Daoy (cell line): ENCODE measurements around the gene ZNF611. TPM values are rescaled to one million over a fixed set of nuclear protein-coding genes. Genes with fewer than 3 reads are reported as not detected.
"Not testable (repeated sequence)": the region's sequence is repeated elsewhere in the genome, so short reads cannot be mapped to it uniquely, and the experiment has no call there.

ENCODE experiments used
- DNase-seq: peaks from one replicate; pipeline ENCODE4 v3.0.0-alpha.2; 2015; ENCODE audit warnings: low read depth
- total RNA-seq: library from RNA; depleted of rRNA; stranded (reverse); fragments of >200 nt; shearing (Covaris generic); gene quantifications from 2 replicates; pipeline ENCODE4 v1.2.3, GENCODE V29; 2014; rRNA removed

ZNF611 gene
- total RNA-seq, 1 experiment from 2014 or later = 15.0 TPM

GRCh38 chr19:52681216-52681615, 53.6 kb downstream of the ZNF611 start:
- DNase-seq = not testable (repeated sequence)

DNA sequence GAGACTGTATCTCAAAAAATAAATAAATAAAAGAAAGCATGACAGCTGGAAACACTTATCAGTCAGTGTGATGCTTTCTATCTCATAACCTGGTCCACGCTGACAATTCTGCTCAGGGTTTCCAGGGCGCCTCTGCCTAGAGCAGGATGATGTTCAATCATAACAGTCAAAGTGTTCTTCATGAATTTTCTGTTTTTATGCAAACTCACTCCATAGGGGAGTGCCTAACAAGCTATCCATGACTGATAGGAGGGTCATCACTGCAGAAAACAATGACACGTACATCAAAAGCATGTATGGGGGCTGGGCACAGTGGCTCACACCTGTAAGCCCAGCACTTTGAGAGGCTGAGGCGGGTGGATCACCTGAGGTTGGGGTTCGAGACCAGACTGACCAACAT, 55.2 kb downstream of the ZNF611 start:
- no peak for DNase-seq

GRCh38 chr19:52675239-52675638, 59.6 kb downstream of the ZNF611 start:
- DNase-seq = not testable (repeated sequence)

DNA sequence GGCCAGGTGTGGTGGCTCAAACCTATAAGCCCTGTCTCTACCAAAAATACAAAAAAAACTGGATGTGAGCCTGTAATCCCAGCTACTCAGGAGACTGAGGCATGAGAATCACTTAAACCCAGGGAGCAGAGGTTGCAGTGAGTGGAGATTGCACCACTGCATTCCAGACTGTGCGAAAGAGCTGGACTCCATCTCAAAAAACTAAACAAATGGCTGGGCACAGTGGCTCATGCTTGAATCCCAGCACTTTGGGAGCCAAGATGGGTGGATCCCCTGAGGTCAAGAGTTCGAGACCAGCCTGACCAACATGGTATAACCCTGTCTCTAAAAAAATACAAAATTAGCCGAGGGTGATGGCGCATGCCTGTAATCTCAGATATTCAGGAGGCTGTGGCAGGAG, 61.8 kb downstream of the ZNF611 start:
- DNase-seq = no peak

GRCh38 chr19:52670046-52670445, 64.8 kb downstream of the ZNF611 start:
- DNase-seq = peak; percentile 11

- no peak for DNase-seq
Observed at GRCh38 chr19:52669586-52669985, 65.3 kb downstream of the ZNF611 start.

DNA sequence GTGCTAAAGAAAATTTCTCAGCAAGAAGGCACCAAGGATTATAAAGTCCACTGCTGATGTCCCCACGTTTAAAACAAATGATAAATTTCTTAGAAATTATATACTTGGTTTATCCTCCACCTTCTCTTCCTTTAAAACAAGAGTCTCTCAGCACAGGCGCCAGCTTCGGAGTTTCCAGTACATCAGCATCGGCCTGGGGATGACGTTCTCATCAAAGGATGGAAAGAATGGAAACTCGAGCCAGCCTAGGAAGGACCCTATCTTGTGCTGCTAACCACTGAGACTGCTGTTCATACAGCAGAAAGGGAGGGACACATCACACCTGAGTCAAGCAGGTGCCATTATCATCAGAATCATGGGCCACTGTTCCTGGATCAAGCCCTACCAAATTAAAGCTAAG, 66.9 kb downstream of the ZNF611 start:
- DNase-seq = no peak

DNA sequence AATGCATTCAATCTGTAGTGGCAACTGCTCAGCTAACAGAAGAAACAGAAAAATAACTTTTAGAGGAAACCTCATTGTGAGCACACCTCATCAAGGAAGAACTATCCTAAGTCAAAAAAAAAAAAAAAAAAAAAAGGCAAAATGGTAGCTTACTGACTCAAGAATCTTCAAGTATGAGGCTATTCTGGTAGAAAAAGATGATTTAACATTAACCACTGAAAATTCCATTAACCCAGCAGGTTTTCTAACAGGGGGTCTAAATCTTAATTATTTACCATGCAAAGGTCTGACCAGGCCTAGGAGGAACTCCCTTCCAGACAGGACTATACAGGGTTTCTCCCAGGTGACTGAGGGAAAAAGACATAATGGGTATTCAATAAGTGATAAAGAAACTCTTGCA, 68.3 kb downstream of the ZNF611 start:
- no peak for DNase-seq

DNA sequence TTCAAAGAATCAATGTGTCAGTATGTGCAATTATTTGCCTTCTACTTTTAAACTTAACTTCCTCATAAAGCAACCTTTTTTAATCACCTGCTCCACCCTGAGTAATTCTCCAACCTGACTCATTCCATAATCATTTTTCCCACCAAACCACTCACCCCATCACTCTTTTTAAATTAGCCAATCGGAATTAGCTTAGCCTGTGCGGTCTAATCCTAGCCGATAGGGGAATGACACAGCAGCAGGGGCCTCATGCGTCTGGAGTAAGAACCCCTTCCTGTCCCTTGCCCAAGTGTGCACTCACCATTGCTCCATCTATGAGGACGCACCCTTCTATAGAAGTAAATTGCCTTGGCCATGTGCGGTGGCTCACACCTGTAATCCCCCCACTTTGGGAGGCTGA, 69.3 kb downstream of the ZNF611 start:
- DNase-seq = peak; percentile 74

- DNase-seq = no peak
Observed at GRCh38 chr19:52665027-52665426, 69.8 kb downstream of the ZNF611 start.

DNA sequence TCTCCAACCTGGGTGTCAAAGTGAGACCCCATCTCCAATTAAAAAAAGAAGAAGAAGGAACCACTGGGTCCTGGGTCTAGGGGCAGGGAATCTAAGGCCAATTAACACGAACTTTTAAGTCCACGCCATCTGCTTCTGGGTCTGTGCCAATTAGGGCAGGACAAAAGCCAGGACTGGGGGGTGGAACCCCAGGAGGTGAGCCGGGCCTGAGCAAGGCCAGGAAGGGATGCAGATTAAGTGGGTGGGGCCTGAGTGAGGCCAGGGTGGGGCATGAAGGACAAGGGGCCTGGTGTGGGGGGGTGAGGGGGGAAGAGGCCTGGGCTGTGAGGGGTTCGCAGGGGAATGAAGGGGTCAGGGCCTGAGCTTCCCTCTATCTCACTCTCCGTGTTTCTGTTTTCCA, 70.4 kb downstream of the ZNF611 start:
- DNase-seq = no peak

GRCh38 chr19:52662631-52663030, 72.2 kb downstream of the ZNF611 start:
- DNase-seq = no peak

GRCh38 chr19:52660981-52661380, 73.9 kb downstream of the ZNF611 start:
- DNase-seq = peak; percentile 35

DNA sequence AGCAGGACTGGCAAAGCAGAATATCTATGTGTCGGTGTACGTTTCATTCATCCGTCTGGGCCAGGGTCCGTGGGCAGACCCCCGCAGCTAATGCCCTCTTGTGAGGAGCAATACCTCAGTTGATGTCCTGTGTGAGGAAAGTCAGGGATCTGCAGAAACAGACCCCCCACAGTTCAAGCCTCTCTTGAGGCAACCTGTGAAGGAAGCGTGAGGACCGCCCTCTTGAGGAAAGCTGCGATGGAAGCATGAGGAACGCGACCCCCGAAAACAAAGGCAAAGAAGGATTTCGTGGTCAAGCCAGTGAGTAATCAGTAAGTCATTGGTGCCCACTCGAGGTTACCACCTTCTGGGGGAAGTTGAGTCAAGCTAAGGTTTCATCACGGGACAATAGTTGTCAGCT, 75.8 kb downstream of the ZNF611 start:
- no peak for DNase-seq

GRCh38 chr19:52658595-52658994, 76.2 kb downstream of the ZNF611 start:
- no peak for DNase-seq

- DNase-seq = no peak
Observed at GRCh38 chr19:52653161-52653560, 81.7 kb downstream of the ZNF611 start.

Other genes starting within 250 kb of the ZNF611 start
- gene ZNF808, start 207.4 kb downstream of the ZNF611 start, total RNA-seq = 8.6 and 10.6 TPM in 2 replicates
- gene ZNF701, start 164.8 kb downstream of the ZNF611 start, total RNA-seq = 6.3 and 11.7 TPM in 2 replicates
- gene ZNF83, start 96.7 kb downstream of the ZNF611 start, total RNA-seq = 23.8 and 45.5 TPM in 2 replicates
- 0.63 and 5.7 TPM in 2 replicates for gene ZNF600, start 51.7 kb upstream of the ZNF611 start, total RNA-seq
- 21.8 and 24.6 TPM in 2 replicates for gene ZNF28, start 86.6 kb upstream of the ZNF611 start, total RNA-seq
- 22.6 and 24.5 TPM in 2 replicates for gene ZNF468, start 122.6 kb upstream of the ZNF611 start, total RNA-seq
- 7.6 and 10.5 TPM in 2 replicates for gene ZNF320, start 162.6 kb upstream of the ZNF611 start, total RNA-seq
- gene ZNF888, start 188.4 kb upstream of the ZNF611 start, total RNA-seq = 3.0 TPM in 2 replicates
- 6.3 and 15.1 TPM in 2 replicates for gene ZNF816, start 227.8 kb upstream of the ZNF611 start, total RNA-seq